ENCODE measurements around the gene PCSK6. TPM values are rescaled to one million over a fixed set of nuclear protein-coding genes. Genes with fewer than 3 reads are reported as not detected.

The PCSK6 gene
- polyA plus RNA-seq, 3 donors = 0.05 to 0.10 TPM; not detected in 1

- H3K36me3 ChIP-seq (replicated peaks in 1 of 2; ENCODE audit: control insufficient read depth in 1 of 2, insufficient read depth in 2 of 2, low read length in 2 of 2) = no peaks in the 10 kb centered on the region
- H3K27ac ChIP-seq (ENCODE audit: low read depth in 1 of 2, low read length in 2 of 2) = no peak overlapping the region
- no peak overlapping the region for H3K9ac ChIP-seq (ENCODE audit: insufficient read depth, low read length, poor library complexity, severe bottlenecking)
- no peaks in the 10 kb centered on the region for H3K79me2 ChIP-seq (ENCODE audit: insufficient read depth, low read length)
- Mint-ChIP-seq H3K27me3 (ENCODE audit: low read depth in 3 of 3) (peaks cover 4 to 24% (median 9%) of the 10 kb centered on the region in 3 donors), H3K4me1 (no peaks in the 10 kb centered on the region), H3K36me3 (no peaks in the 10 kb centered on the region), H3K27ac (peak overlapping the region in 1 of 7 donors; percentile 58), H3K4me3 (no peak overlapping the region), H3K9me3 (peaks cover 0 to 1% (median 0%) of the 10 kb centered on the region in 7 donors)
- DNase-seq = no peak
- no peaks in the 10 kb centered on the region for H3K9me3 ChIP-seq (replicated peaks in 1 of 2; ENCODE audit: control insufficient read depth in 1 of 2, insufficient read depth in 1 of 2, low read length in 2 of 2)
- TF ChIP-seq CTCF (IDR thresholded peaks at IDR 0.05) = no peak
- no peaks in the 10 kb centered on the region for H3K4me1 ChIP-seq (ENCODE audit: control insufficient read depth in 1 of 2, insufficient read depth in 2 of 2, low read length in 2 of 2)
- no peaks in the 10 kb centered on the region for H3K27me3 ChIP-seq (ENCODE audit: control insufficient read depth in 2 of 2, insufficient read depth in 2 of 2, low read length in 2 of 2)
- no peak overlapping the region for H3K4me2 ChIP-seq (replicated peaks; ENCODE audit: extremely low read depth, low read length, poor library complexity, severe bottlenecking)
- H3K4me3 ChIP-seq (replicated peaks in 1 of 3; ENCODE audit: low read depth in 2 of 3, low read length in 3 of 3) = no peak overlapping the region
- no peaks in the 10 kb centered on the region for H4K20me1 ChIP-seq (ENCODE audit: insufficient read depth, low read length)
- 86% methylated on average over 16 of the region's 20 CpGs for WGBS (ENCODE audit: insufficient coverage)
- no peak overlapping the region for H2AFZ ChIP-seq (ENCODE audit: insufficient read depth, low read depth, low read length, poor library complexity, severe bottlenecking)
- intact Hi-C loops (cut with micrococcal nuclease) = no loop called here
Observed at GRCh38 chr15:101427606-101428487, 61.7 kb downstream of the PCSK6 start.

- Histone ChIP-seq H3K79me2 (ENCODE audit: insufficient read depth, low read length) (no peaks in the 10 kb centered on the region), H3K4me1 (ENCODE audit: control insufficient read depth in 1 of 2, insufficient read depth in 2 of 2, low read length in 2 of 2) (no peaks in the 10 kb centered on the region), H3K4me2 (replicated peaks; ENCODE audit: extremely low read depth, low read length, poor library complexity, severe bottlenecking) (no peak overlapping the region), H3K27ac (ENCODE audit: low read depth in 1 of 2, low read length in 2 of 2) (no peak overlapping the region), H3K4me3 (replicated peaks in 1 of 3; ENCODE audit: low read depth in 2 of 3, low read length in 3 of 3) (no peak overlapping the region), H3K27me3 (ENCODE audit: control insufficient read depth in 2 of 2, insufficient read depth in 2 of 2, low read length in 2 of 2) (no peaks in the 10 kb centered on the region), H3K9me3 (replicated peaks in 1 of 2; ENCODE audit: control insufficient read depth in 1 of 2, insufficient read depth in 1 of 2, low read length in 2 of 2) (no peaks in the 10 kb centered on the region), H3K36me3 (replicated peaks in 1 of 2; ENCODE audit: control insufficient read depth in 1 of 2, insufficient read depth in 2 of 2, low read length in 2 of 2) (no peaks in the 10 kb centered on the region), H2AFZ (ENCODE audit: insufficient read depth, low read depth, low read length, poor library complexity, severe bottlenecking) (no peak overlapping the region), H3K9ac (ENCODE audit: insufficient read depth, low read length, poor library complexity, severe bottlenecking) (no peak overlapping the region), H4K20me1 (ENCODE audit: insufficient read depth, low read length) (no peaks in the 10 kb centered on the region)
- DNase-seq = no peak
- WGBS (ENCODE audit: insufficient coverage) = 87% methylated on average over 16 of the region's 17 CpGs
- H3K36me3 Mint-ChIP-seq = no peaks in the 10 kb centered on the region
- peaks cover 4 to 25% (median 9%) of the 10 kb centered on the region in 3 donors for H3K27me3 Mint-ChIP-seq (ENCODE audit: low read depth in 3 of 3)
- no peaks in the 10 kb centered on the region for H3K4me1 Mint-ChIP-seq
- H3K27ac Mint-ChIP-seq = peak overlapping the region in 1 of 7 donors; percentile 46
- intact Hi-C loops (cut with micrococcal nuclease) = no loop called here
- no peak for TF ChIP-seq CTCF (IDR thresholded peaks at IDR 0.05)
- H3K4me3 Mint-ChIP-seq = no peak overlapping the region
- peaks cover 0 to 6% (median 3%) of the 10 kb centered on the region in 7 donors for H3K9me3 Mint-ChIP-seq
Observed at GRCh38 chr15:101426761-101427333, 62.7 kb downstream of the PCSK6 start.

Measured in CD14-positive monocyte (primary cell).